HG03135 (cell line): ENCODE data around the gene PLEKHA7.

Source experiments
- ATAC-seq: cut with Tn5 transposase; IDR thresholded peaks from one replicate; pipeline ENCODE4 v1.9.1; 2021; ENCODE audit warnings: mild to moderate bottlenecking, moderate library complexity; ENCODE audit not compliant: unreplicated experiment

Gene PLEKHA7

GRCh38 chr11:16745950-16746605 is 268.1 kb downstream of the PLEKHA7 start:
- ATAC-seq: no peak

DNA sequence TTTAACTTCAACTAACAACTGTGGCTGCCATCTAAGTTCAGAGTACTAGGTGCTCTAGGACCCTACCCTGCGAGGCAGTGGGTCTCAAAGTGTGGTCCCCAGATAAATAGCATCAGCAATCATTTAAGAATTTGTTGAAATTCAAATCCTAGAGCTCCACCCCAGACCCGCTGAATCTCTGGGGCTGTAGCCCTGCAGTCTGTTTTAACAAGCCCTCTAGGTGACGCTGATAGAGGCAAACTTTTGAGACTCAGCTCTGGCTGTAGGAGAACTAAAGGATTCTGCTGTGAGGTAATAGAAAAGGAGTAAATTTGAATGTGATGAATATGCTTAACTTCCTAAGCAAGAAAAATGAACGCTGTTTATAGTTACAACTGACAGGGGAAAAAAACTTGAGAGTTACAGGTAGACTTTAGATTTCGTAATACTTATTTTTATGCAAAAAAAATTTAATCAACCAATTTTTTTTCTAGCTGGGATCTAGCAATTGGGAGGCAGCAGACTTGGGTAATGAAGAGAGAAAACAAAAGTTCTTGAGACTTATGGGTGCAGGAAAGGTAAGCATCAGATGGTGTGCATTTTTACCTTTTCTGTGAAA is 270.0 kb downstream of the PLEKHA7 start:
- no peak for ATAC-seq

DNA sequence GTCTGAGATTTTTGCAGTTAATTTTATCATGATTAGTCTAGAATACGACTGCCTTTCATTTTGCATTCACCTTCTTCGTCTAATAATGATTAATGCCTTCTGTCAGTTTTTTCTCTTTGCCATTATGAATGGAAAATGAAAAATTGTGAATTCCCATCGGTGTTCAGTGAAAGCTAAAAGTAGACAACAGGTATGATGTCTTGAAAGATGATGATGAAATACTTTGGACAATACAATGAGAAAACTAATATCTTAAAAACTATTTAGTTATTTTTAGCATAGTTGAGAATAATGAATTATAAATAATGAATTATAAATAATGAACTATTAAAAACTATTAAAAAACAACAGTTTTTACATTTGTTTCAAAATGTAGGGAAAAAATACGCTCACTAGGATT is 270.7 kb downstream of the PLEKHA7 start:
- no peak for ATAC-seq

GRCh38 chr11:16741473-16741872 is 272.7 kb downstream of the PLEKHA7 start:
- no peak for ATAC-seq

DNA sequence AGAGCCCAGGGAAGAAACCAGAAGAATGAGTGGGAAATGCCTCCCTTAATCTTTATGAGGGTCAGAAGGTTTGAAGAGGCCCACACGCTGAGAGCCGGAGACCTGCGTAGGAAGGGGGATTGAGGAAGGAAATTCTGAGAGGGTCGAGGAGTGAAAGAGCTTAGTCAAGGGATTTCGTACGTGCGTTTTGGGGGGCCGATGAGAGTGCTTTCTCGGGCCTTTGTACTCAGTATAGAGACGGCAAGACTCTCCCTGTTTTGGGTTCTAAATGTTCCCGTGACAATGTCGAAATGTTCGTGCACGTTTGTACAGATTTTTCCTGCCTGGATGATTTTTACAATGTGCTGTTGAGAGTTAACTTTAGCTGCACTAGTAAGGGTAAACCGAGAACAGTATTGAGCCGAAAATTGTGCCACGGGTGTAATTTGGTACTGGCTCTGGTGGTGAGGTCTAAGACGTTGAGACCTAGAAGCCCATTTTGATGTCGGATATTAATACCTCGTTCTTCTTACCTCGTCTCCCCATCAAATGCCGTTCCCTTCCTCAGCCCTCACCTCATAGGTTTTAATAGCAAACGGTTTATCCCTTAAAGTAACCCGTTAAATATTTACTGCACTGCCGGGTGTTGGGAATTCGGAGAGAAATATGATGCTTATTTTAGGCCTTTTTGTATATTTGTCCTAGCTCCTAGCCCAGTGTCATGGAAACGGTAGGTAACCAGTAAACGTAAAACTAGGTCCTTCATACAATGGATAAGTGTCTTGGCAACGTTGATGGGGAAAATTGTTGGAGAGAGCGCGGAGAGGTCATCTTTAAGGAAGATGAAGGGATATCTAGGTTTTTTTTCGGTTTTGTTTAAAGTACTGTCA is 275.0 kb downstream of the PLEKHA7 start:
- ATAC-seq: peak; percentile 1

DNA sequence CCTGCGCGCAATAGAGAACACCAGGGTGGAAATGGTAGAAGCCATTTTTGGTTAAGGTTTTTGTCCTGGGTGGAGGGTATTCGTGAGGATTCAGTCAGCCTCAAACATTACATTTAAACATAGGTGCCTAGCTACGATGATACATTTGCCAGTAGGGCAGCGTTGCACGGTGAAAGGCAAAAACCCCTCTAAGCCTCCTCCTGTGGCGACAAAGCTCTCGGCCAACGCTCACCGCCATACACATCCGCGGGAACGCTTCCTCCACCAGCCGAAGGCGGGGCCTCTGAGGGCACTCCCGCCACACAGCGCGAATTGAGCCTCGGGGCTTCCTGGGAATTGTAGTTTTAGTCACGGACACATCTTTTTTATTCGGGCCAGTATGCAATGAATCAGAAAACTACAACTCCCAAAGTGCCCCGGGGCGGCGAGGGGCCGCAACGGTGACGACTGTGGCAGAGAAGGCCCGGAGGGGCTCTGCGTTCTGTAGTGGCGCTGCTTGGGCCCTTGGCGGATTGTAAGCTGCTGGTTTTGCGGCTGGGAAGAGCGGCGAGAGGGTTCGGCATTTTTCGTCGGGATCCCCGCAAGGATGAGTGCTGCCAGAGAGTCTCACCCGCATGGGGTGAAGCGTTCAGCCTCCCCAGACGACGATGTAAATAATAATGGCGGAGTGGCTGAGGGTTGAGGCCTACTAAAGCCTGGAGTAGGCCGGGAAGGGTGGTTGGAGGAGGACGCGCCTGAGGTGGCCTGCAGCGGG is 275.8 kb downstream of the PLEKHA7 start, which contains the start of gene C11orf58:
Gene C11orf58 (plus strand): TSS at position 455 of the 754 bp plus-strand sequence. CDS start 132 bp downstream, at position 587.
- peak; percentile 99 for ATAC-seq

- peak; percentile 15 for ATAC-seq
These were observed 276.4 kb downstream of the PLEKHA7 start for GRCh38 chr11:16737818-16738192.
